AG04450 (cell line): Measurements from ENCODE around the gene AAMDC. TPM values are rescaled to one million over a fixed set of nuclear protein-coding genes. Genes with fewer than 3 reads are reported as not detected.
"Not testable (repeated sequence)": the region's sequence is repeated elsewhere in the genome, so short reads cannot be mapped to it uniquely, and the experiment has no call there.

Source experiments
- CTCF ChIA-PET: fragments of 300-600, 350-600 bp; formaldehyde crosslinking; extraction: SDS; loops from one replicate; lab custom pipeline; 2022; ENCODE audit warnings: antibody characterized with exemption, inconsistent platforms; lab: Charles Lee
- POLR2A ChIA-PET: fragments of 350-600 bp; formaldehyde crosslinking; extraction: SDS; loops from one replicate; lab custom pipeline; 2021; ENCODE audit warnings: antibody characterized with exemption, inconsistent platforms; lab: Yijun Ruan, JAX
- DNase-seq: peaks from one replicate; pipeline ENCODE4 v3.0.0-alpha.2; 2011; ENCODE audit warnings: low read depth, low spot score
- H3K27ac ChIP-seq: one replicate; pipeline ENCODE4 v1.5.1; 2012; ENCODE audit warnings: low read depth, low read length, control low read depth
- H3K27me3 ChIP-seq: one replicate; pipeline ENCODE4 v1.6.0; 2012; ENCODE audit warnings: low read length; ENCODE audit not compliant: control insufficient read depth, insufficient read depth
- H3K4me3 ChIP-seq: 2 replicates; pipeline ENCODE4 v1.5.1; 2011; ENCODE audit warnings: mild to moderate bottlenecking, low read depth, low read length, control low read depth
- H3K9me3 ChIP-seq: 2 replicates; pipeline ENCODE4 v1.5.1; 2012; ENCODE audit warnings: low read length; ENCODE audit not compliant: control insufficient read depth, insufficient read depth
- CTCF ChIP-seq: IDR thresholded peaks from 2 replicates; pipeline ENCODE4 v1.5.1; 2011; ENCODE audit warnings: low read depth, low read length, control low read depth, inconsistent platforms
- polyA plus RNA-seq: library from polyadenylated mRNA; depleted of rRNA; stranded (reverse); fragments of >200 nt; gene quantifications from 2 replicates; pipeline ENCODE4 v1.2.3, GENCODE V29; 2011

AAMDC gene
- polyA plus RNA-seq, 1 experiment = 57.7 TPM

GRCh38 chr11:77886401-77886800 is 65.5 kb downstream of the AAMDC start:
- POLR2A ChIA-PET = no interaction called here
- TF ChIP-seq CTCF = no peak
- no peak for DNase-seq
- no peak overlapping the region for H3K4me3 ChIP-seq
- CTCF ChIA-PET = no interaction called here
- H3K27ac ChIP-seq = no peak overlapping the region
- no peaks in the 10 kb centered on the region for H3K27me3 ChIP-seq
- no peaks in the 10 kb centered on the region for H3K9me3 ChIP-seq

GRCh38 chr11:77889045-77889444 is 68.1 kb downstream of the AAMDC start:
- H3K27me3 ChIP-seq, POLR2A ChIA-PET, H3K4me3 ChIP-seq, H3K9me3 ChIP-seq, H3K27ac ChIP-seq, CTCF ChIA-PET, DNase-seq: not testable (repeated sequence)

GRCh38 chr11:77890100-77890614 is 69.2 kb downstream of the AAMDC start:
- H3K9me3 ChIP-seq, H3K4me3 ChIP-seq, CTCF ChIA-PET, DNase-seq, H3K27ac ChIP-seq, H3K27me3 ChIP-seq, POLR2A ChIA-PET: not testable (repeated sequence)

GRCh38 chr11:77890619-77891056 is 69.7 kb downstream of the AAMDC start:
- H3K9me3 ChIP-seq, DNase-seq, POLR2A ChIA-PET, H3K27me3 ChIP-seq, CTCF ChIA-PET, H3K27ac ChIP-seq, H3K4me3 ChIP-seq: not testable (repeated sequence)

GRCh38 chr11:77891256-77891655 is 70.3 kb downstream of the AAMDC start:
- H3K9me3 ChIP-seq, DNase-seq, POLR2A ChIA-PET, H3K27ac ChIP-seq, H3K27me3 ChIP-seq, H3K4me3 ChIP-seq, CTCF ChIA-PET: not testable (repeated sequence)

GRCh38 chr11:77891703-77892102 is 70.8 kb downstream of the AAMDC start:
- POLR2A ChIA-PET, CTCF ChIA-PET, H3K27me3 ChIP-seq, DNase-seq, H3K27ac ChIP-seq, H3K4me3 ChIP-seq, H3K9me3 ChIP-seq: not testable (repeated sequence)

- CTCF ChIA-PET, H3K9me3 ChIP-seq, DNase-seq, H3K27me3 ChIP-seq, POLR2A ChIA-PET, H3K27ac ChIP-seq, H3K4me3 ChIP-seq: not testable (repeated sequence)
Observed at GRCh38 chr11:77894949-77895348, 74.0 kb downstream of the AAMDC start.

- H3K4me3 ChIP-seq = no peak overlapping the region
- ChIA-PET CTCF (no interaction called here), POLR2A (no interaction called here)
- no peaks in the 10 kb centered on the region for H3K27me3 ChIP-seq
- DNase-seq = no peak
- no peak for TF ChIP-seq CTCF
- H3K9me3 ChIP-seq = no peaks in the 10 kb centered on the region
- H3K27ac ChIP-seq = no peak overlapping the region
Observed at GRCh38 chr11:77908835-77909234, 87.9 kb downstream of the AAMDC start.
